Measurements from ENCODE around the gene WDR82. TPM values are rescaled to one million over a fixed set of nuclear protein-coding genes. Genes with fewer than 3 reads are reported as not detected.

Gene WDR82
- total and polyA plus RNA-seq, 9 of the 15 experiments (the other 6 are each of a cell fraction or from before 2014, with no cell fraction given), result 6.4 to 62.9 (median 37.1) TPM

DNA sequence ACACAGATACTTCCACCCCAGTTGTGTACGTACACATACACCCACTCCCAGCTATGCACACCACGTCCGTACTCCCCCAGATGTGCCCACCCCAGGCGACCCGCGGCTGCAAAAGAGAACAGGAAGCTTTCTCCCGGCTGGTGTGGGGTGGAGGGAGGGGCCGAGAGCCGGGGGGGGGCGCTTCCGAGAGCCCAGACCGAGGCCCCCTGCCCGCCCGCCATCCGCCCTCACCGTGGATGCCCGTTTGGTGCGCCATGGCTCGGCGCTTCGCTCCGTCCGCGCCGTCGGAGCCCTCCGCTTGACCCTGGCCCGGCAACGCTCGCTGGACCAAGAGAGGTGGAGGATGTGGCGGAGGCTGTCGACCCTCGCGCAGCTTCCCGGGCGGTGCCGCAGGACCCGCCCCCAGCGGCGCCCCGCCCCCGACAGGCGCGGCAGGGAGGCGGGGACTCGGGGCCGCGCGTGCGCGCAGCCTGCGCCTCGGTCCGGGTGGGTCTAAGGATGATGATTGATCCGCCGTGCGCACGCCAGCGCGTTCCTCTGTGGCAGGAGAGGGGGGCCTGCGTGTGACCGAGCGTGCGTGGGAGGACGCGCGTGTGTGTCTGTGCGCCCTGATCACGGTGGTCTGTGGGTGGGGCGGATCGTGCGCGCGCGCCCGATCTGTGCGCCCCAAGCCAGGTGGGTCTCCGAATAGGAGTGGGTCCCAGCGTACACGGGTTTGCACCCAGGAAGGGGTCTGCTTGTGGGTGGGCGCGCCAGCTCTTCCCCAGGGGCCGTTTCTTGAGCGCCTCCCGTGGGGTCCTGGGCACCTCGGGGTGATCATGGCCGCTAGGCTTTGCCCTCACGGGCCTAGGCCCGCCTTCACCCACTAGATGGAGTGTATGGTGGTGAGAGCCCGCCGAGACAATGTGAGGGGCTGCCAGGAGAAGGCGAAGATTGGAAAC, 39.4 kb downstream of the WDR82 start, which contains the start of gene TWF2 (continued):
- TF ChIP-seq RB1 (IDR thresholded peaks at IDR 0.05; ENCODE audit: low read depth) (peak; percentile 65; the same call in 1 of the 2 replicates), PHB (CRISPR knock-in tag; IDR thresholded peaks at IDR 0.05) (peak; percentile 63; the same call in 1 of the 2 replicates), RAD21 (CRISPR knock-in tag; conservative IDR thresholded peaks at IDR 0.05 in 1 of 2, IDR thresholded peaks at IDR 0.05 in 1 of 2) (no peak), RBM34 (IDR thresholded peaks at IDR 0.05; ENCODE audit: borderline replicate concordance, insufficient read depth, low read length) (no peak), RAD51 (IDR thresholded peaks at IDR 0.05; ENCODE audit: borderline replicate concordance, low read depth) (no peak), NR2F6 (CRISPR knock-in tag; IDR thresholded peaks at IDR 0.05) (no peak), COPS2 (conservative IDR thresholded peaks at IDR 0.05) (no peak), HIVEP1 (CRISPR knock-in tag; IDR thresholded peaks at IDR 0.05) (no peak), RBFOX2 (IDR thresholded peaks at IDR 0.05; ENCODE audit: low read depth, low read length) (peak; percentile 94), NR2C2 (CRISPR knock-in tag; IDR thresholded peaks at IDR 0.05) (no peak), NR2C2 (tag; IDR thresholded peaks at IDR 0.05) (no peak), ZBTB17 (CRISPR knock-in tag; IDR thresholded peaks at IDR 0.05) (peak; percentile 35; the same call in 1 of the 2 replicates), NFIX (CRISPR knock-in tag; IDR thresholded peaks at IDR 0.05; ENCODE audit: low read depth) (no peak), POLR2B (IDR thresholded peaks at IDR 0.05; ENCODE audit: low read depth, partially characterized antibody) (peak; percentile 49), USF1 (CRISPR knock-in tag; IDR thresholded peaks at IDR 0.05) (no peak), ZNF778 (CRISPR knock-in tag; IDR thresholded peaks at IDR 0.05) (no peak), ZNF12 (CRISPR knock-in tag; IDR thresholded peaks at IDR 0.05) (no peak), PCBP2 (IDR thresholded peaks at IDR 0.05; ENCODE audit: low read depth, low read length, poor library complexity, severe bottlenecking) (no peak), SRF (CRISPR knock-in tag; IDR thresholded peaks at IDR 0.05) (no peak)
- TF ChIP-seq, protein P1, sequence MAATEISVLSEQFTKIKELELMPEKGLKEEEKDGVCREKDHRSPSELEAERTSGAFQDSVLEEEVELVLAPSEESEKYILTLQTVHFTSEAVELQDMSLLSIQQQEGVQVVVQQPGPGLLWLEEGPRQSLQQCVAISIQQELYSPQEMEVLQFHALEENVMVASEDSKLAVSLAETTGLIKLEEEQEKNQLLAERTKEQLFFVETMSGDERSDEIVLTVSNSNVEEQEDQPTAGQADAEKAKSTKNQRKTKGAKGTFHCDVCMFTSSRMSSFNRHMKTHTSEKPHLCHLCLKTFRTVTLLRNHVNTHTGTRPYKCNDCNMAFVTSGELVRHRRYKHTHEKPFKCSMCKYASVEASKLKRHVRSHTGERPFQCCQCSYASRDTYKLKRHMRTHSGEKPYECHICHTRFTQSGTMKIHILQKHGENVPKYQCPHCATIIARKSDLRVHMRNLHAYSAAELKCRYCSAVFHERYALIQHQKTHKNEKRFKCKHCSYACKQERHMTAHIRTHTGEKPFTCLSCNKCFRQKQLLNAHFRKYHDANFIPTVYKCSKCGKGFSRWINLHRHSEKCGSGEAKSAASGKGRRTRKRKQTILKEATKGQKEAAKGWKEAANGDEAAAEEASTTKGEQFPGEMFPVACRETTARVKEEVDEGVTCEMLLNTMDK (IDR thresholded peaks at IDR 0.05; ENCODE audit: borderline replicate concordance, insufficient read depth, low read depth, low read length, poor library complexity, severe bottlenecking), result peak; percentile 84
- TF ChIP-seq, protein P2, sequence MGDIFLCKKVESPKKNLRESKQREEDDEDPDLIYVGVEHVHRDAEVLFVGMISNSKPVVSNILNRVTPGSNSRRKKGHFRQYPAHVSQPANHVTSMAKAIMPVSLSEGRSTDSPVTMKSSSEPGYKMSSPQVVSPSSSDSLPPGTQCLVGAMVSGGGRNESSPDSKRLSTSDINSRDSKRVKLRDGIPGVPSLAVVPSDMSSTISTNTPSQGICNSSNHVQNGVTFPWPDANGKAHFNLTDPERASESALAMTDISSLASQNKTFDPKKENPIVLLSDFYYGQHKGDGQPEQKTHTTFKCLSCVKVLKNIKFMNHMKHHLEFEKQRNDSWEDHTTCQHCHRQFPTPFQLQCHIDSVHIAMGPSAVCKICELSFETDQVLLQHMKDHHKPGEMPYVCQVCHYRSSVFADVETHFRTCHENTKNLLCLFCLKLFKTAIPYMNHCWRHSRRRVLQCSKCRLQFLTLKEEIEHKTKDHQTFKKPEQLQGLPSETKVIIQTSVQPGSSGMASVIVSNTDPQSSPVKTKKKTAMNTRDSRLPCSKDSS (IDR thresholded peaks at IDR 0.05; ENCODE audit: low read depth, partially characterized antibody), result no peak
